Measurements from ENCODE around the gene TMEM132D.

Gene TMEM132D

GRCh38 chr12:129102233-129102632 is 801.6 kb downstream of the TMEM132D start:
- no peak for DNase-seq (ENCODE audit: low spot score)
- no peak overlapping the region for H3K27ac ChIP-seq
- TF ChIP-seq CTCF (conservative IDR thresholded peaks at IDR 0.05; ENCODE audit: low read depth), result no peak
- ChIA-PET CTCF (interaction anchor here (0.7 kb wide), 1 partner anchor 425 kb away, joined by 3 read pairs; no protein-coding TSS in a partner anchor), POLR2A (ENCODE audit: low non-redundant PET) (no interaction called here)

- DNase-seq (ENCODE audit: low spot score), result no peak
- ChIA-PET CTCF (no interaction called here), POLR2A (ENCODE audit: low non-redundant PET) (interaction anchor here (0.6 kb wide), 1 partner anchor 1109 kb away, joined by 3 read pairs; no protein-coding TSS in a partner anchor)
- TF ChIP-seq CTCF (conservative IDR thresholded peaks at IDR 0.05; ENCODE audit: low read depth), result no peak
- no peak overlapping the region for H3K27ac ChIP-seq
Measured at GRCh38 chr12:129101816-129102215, 802.0 kb downstream of the TMEM132D start.

- ChIA-PET POLR2A (ENCODE audit: low non-redundant PET) (interaction anchor here (0.6 kb wide), 1 partner anchor 1109 kb away, joined by 3 read pairs; no protein-coding TSS in a partner anchor), CTCF (no interaction called here)
- no peak overlapping the region for H3K27ac ChIP-seq
- no peak for TF ChIP-seq CTCF (conservative IDR thresholded peaks at IDR 0.05; ENCODE audit: low read depth)
- no peak for DNase-seq (ENCODE audit: low spot score)
Measured at GRCh38 chr12:129101404-129101803, 802.4 kb downstream of the TMEM132D start.

- ChIA-PET CTCF (no interaction called here), POLR2A (ENCODE audit: low non-redundant PET) (no interaction called here)
- DNase-seq (ENCODE audit: low spot score), result no peak
- H3K27ac ChIP-seq, result no peak overlapping the region
- TF ChIP-seq CTCF (conservative IDR thresholded peaks at IDR 0.05; ENCODE audit: low read depth), result no peak
Measured at GRCh38 chr12:129097451-129097850, 806.4 kb downstream of the TMEM132D start.

- no peak for TF ChIP-seq CTCF (conservative IDR thresholded peaks at IDR 0.05; ENCODE audit: low read depth)
- ChIA-PET CTCF (no interaction called here), POLR2A (ENCODE audit: low non-redundant PET) (no interaction called here)
- DNase-seq (ENCODE audit: low spot score), result no peak
- no peak overlapping the region for H3K27ac ChIP-seq
Measured at GRCh38 chr12:129096968-129097367, 806.9 kb downstream of the TMEM132D start.

GRCh38 chr12:129096184-129096583 is 807.6 kb downstream of the TMEM132D start:
- no peak for DNase-seq (ENCODE audit: low spot score)
- ChIA-PET POLR2A (ENCODE audit: low non-redundant PET) (no interaction called here), CTCF (no interaction called here)
- no peak for TF ChIP-seq CTCF (conservative IDR thresholded peaks at IDR 0.05; ENCODE audit: low read depth)
- no peak overlapping the region for H3K27ac ChIP-seq

GRCh38 chr12:129089576-129089975 is 814.2 kb downstream of the TMEM132D start:
- TF ChIP-seq CTCF (conservative IDR thresholded peaks at IDR 0.05; ENCODE audit: low read depth), result no peak
- no peak overlapping the region for H3K27ac ChIP-seq
- CTCF ChIA-PET, result no interaction called here
- no peak for DNase-seq (ENCODE audit: low spot score)
- POLR2A ChIA-PET (ENCODE audit: low non-redundant PET), result no interaction called here

Measured in RWPE1 (cell line).